Panc1 (cell line): ENCODE data around the gene RBM19.

Experiments
- REST ChIP-seq, 2 experiments: IDR thresholded peaks; 2 replicates each; pipeline ENCODE4 v1.6.1; 2011 to 2012; ENCODE audit warnings: low read depth in 2 of 2, control low read depth in 1 of 2, low read length in 1 of 2, mild to moderate bottlenecking in 1 of 2, moderate library complexity in 1 of 2; ENCODE audit not compliant: insufficient read depth in 1 of 2
- TF ChIP-seq, protein P1 (sequence below): fragments of 450-650 bp; IDR thresholded peaks from 2 replicates; pipeline ENCODE4 v1.5.1; 2017; ENCODE audit warnings: mild to moderate bottlenecking

DNA sequence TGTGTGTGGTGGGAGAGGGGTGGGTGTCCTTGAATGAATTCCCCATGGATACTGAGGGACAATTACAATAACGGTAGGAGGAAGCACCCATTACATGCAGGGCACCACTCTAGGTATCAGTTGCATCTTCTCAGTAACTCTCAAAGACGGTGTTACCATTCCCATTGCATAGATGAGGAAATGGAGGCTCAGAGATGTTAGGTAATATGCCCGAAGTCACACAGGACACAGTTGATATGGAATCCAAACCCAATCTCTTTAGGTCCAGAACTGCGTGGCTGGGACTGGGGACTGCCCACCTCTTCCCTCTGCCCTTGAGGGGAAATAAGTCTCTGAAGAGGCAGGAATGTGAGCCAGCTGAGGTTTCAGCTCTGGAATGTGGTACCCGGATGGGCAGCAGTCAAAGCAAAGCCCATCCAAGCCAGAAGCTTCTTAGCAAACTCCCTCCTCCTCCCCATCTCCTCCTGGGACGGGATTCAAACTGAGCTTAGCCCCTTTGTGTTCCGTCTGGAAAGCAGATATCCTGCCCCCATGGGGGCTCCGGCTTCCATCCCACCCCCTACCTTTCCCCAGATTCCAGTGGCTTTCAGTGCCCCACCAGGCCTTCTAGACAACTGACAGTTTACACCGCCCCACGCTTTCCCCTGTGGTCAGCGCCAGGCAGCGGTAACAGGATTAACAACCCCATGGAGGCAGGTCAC, 187.5 kb downstream of the RBM19 start:
- TF ChIP-seq, protein P1, sequence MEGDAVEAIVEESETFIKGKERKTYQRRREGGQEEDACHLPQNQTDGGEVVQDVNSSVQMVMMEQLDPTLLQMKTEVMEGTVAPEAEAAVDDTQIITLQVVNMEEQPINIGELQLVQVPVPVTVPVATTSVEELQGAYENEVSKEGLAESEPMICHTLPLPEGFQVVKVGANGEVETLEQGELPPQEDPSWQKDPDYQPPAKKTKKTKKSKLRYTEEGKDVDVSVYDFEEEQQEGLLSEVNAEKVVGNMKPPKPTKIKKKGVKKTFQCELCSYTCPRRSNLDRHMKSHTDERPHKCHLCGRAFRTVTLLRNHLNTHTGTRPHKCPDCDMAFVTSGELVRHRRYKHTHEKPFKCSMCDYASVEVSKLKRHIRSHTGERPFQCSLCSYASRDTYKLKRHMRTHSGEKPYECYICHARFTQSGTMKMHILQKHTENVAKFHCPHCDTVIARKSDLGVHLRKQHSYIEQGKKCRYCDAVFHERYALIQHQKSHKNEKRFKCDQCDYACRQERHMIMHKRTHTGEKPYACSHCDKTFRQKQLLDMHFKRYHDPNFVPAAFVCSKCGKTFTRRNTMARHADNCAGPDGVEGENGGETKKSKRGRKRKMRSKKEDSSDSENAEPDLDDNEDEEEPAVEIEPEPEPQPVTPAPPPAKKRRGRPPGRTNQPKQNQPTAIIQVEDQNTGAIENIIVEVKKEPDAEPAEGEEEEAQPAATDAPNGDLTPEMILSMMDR = no peak
- TF ChIP-seq REST (IDR thresholded peaks at IDR 0.05; ENCODE audit: insufficient read depth in 1 of 2, low read depth in 2 of 2, low read length in 1 of 2) = no peak
